OCI-LY3 (cell line): Measurements from ENCODE around the gene DAND5.

Experiments
- CTCF ChIP-seq: fragments of 200-600, 300-600 bp; sonication (generic); IDR thresholded peaks from 2 replicates; pipeline ENCODE4 v1.5.1; 2014; ENCODE audit warnings: antibody characterized with exemption, low read length, low read depth
- EZH2phosphoT487 ChIP-seq: fragments of 200-600 bp; shearing (Covaris generic); IDR thresholded peaks from 2 replicates; pipeline ENCODE4 v1.6.1; 2018; ENCODE audit warnings: antibody characterized with exemption, mixed run types, low read depth

DNA sequence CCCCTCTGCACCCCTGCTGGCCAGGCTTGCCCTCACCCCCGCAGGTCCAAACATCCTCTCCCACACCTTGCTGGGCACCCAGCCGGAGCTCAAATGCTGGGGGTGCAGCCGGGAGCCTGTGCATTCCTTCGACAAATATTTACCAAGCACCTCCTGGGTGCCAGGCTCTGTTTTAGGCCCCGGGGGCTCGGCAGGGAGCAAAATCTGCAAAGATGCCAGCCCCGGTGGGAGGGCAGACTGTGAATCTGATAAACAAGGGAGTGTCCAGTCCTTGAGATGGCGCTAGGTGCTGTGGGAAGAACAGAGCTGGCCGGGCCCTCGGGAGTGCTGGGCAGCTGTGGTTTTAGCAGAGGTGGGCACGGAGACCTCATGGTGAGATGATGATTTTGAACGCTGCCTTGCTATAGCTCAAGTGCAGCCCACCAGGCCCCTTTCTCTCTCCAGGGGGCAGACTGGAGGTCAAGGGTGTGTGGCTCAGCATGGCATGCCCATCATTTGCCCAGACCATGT, 36.5 kb downstream of the DAND5 start:
- TF ChIP-seq CTCF = no peak
- no peak for TF ChIP-seq EZH2phosphoT487
